AG08395 (cell line): ENCODE measurements around the gene SPCS1.
A peak's percentile ranks its signal among the peaks of the same experiment; 100 is the strongest.

Source experiments
- DNase-seq: peaks from one replicate; pipeline ENCODE4 v3.0.0; 2012; ENCODE audit warnings: mixed read lengths, low spot score

Gene SPCS1

DNA sequence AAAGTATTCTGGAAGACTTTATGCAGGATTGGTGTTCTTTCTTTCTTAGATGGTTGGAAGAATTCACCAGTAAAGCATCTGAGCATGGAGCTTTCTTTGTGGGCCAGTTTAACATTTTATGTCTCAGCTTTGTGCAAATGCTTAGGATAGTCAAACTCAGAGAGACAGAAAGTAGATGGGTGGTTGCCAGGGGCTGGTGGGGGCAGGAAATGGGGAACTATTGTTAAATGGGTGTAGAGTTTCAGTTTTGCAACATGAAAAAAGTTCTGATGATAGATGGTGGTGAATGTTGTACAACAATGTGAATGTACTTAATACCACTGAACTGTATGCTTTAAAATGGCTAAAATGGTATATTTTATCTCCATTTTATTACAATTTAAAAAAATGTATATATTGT is 24.8 kb downstream of the SPCS1 start:
- DNase-seq, result no peak

DNA sequence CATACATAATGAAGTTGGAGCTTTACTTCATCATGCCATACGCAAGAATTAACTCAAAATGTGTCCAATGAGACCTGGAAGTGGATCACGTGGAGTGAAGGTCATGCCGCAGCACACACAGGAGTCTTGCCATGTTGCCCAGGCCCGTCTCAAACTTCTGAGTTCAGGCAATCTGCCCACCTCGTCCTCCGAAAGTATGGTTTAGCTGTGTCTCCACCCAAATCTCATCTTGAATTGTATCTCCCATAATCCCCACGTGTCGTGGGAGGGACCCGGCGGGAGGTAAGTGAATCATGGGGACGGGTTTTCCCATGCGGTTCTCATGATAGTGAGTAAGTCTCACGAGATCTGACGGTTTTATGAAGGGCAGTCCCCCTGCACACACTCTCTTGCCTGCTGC is 25.7 kb downstream of the SPCS1 start:
- DNase-seq, result no peak

DNA sequence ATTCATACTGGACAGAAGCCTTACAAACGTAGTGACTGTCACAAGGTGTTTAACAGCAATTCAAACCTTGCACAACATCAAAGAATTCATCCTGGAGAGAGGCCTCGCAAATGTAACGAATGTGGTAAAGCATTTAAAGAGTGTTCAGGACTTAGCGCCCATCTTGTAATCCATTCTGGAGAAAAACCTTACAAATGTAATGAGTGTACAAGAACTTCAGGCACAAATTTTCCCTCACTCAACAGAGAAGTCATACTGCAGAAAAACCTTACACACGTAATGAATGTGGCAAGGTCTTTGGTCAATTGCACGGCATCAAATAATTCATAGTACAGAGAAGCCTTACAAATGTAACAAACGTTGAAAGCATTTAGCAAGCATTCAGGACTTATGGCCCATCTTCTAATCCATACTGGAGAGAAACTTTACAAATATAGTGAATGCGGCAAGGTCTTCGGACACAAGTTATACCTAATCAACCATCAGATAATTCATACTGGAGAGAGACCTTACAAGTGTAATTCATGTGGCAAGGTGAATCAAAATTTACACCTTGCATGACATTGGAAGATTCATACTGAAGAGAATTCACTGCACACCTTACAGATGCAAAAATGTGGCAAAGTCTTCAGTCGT is 27.5 kb downstream of the SPCS1 start:
- no peak for DNase-seq

DNA sequence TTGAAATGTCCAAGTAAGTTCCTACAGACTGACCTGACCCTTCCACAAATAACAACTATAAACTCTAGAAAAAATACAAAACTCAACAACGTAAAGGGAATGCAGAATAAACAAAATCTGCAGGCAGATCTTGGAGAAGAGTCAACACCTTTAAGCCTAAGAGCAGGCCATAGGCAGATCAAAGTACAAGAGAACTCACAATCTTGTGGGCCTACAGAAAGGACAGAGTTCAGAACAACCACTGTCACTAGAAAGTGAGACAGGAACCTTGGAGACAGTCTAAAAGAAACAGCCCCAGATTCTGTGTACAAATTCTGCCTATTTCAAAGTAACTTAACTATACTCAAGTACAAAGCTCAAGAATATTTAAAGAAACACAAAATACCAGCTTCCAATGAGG is 33.8 kb downstream of the SPCS1 start:
- no peak for DNase-seq

DNA sequence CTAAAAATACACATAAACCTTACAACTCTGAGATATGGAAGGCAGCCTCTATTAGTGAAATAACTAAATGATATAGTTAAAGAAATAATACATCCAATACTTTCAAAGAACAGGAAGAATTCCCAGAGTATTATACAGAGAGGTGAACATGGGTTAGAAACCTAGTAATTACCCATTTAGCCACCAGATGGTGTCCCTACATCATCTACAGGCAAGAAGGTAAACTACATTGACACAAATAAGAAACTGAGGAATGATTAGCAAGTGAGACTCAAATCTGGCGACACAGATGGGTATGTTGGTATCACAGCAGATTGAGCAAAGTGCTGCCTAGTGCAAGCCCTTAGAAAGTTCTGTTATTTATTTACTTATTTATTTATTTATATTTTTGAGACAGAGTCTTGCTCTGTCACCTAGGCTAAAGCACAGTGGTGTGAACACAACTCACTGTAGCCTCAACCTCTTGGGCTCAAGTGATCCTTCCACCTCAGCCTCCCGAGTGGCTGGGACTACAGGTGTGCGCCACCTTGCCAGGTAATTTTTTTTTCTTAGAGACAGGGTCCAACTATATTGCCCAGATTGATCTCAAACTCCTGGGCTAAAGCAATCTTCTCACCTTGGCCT is 36.6 kb downstream of the SPCS1 start:
- DNase-seq, result peak; percentile 55

DNA sequence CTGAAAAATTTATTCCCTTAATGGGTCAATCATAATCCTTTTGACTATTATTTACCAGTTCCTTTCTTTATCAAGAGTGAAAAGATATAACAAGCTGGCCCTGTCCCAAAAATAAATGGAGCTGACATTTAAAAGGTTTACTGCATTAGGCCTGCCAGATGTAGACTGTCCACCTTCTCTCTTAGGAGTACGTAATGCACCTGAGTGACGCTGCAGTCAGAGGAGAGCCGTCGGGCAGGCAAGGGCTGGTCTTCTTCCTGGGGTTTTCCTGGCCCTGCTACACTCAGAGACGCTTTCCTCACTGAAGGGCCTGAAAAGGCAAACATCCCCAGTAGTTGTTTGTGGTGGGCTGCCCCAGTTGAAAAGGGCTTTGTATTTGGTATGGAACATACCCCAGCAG is 37.2 kb downstream of the SPCS1 start:
- no peak for DNase-seq

DNA sequence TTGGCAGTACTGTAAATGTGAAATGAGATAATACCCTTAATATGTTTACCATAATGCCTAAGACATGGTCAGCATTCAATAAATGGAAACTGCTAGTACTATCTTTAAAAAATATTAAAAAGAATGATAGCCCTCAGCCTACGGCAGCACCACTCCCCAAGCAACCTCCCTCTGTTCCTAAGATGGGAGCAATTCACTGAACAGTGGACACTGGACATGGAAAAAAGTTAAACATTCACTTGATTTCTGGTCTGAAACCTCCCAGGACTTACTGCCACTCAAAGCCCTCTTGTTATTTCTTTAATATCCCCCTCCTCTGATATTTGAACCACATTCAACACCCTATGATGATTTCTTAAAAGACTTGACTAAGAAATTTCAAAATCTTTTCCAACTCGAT is 37.8 kb downstream of the SPCS1 start:
- no peak for DNase-seq

DNA sequence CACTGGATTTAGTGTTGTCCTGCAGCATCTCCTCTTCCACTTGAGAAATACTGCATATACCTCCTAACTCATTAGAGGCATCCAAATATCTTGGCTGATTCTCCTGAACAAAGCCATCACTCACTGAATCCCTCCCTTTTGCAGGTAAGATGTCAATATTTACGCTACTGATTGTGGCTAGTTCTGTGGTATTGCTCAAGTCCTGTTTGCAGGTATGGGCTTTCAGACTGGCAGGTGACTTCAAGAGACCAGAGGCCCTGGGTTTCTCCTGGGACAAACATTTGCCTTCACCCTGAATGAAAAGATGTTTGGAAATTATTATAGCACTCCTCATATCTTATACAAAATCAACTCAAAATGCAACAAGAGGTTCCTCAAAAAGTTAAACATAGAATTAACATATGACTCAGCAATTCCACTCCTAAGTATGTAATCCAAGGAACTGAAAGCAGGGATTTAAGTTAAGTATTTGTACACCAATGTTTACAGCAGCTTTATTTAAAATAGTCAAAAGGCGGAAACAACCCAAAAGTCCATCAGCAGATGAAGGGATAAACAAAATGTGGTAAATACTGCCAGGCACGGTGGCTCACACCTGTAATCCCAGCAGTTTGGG is 46.2 kb downstream of the SPCS1 start:
- DNase-seq, result no peak

DNA sequence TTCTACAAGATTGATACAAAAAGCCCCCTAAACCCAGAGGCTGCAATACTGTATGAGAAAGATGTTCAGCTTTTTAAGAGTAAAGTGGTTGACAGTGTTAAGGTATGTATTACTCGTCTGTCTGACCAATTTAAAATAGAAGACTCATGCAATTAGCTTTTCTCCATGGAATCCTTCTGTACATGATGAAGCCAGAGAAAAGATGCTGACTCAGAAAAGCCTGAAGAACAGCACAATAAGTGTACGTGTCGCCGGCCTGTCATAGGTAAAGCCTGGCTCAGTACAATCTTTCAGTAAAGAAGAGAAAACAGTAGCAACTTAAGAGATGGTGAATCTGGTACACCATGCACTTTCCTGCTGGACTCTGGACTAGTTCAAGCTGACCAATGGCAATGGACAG is 48.5 kb downstream of the SPCS1 start:
- no peak for DNase-seq

DNA sequence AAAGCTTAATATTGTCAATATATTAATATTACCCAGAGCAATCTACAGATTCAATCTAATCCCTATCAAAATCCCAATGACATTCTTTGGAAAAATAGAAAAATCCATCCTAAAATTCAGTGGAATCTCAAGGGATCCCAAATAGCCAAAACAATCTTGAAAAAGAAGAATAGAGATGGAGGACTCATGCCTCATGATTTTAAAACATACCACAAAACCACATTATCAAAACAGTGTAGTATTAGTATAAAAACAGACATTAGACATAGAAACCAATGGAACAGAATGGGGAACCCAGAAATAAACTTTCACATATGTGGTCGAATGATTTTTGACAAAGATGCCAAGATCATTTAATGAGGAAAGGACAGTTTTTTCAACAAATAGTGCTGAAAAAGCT is 50.2 kb downstream of the SPCS1 start:
- no peak for DNase-seq
